Ishikawa (cell line): ENCODE data around the gene METTL22.

Experiments
- EP300 ChIP-seq: IDR thresholded peaks from 2 replicates; pipeline ENCODE4 v1.6.1; 2012; ENCODE audit warnings: borderline replicate concordance
- MAX ChIP-seq: IDR thresholded peaks from 2 replicates; pipeline ENCODE4 v1.6.1; 2012
- REST ChIP-seq: IDR thresholded peaks from 2 replicates; pipeline ENCODE4 v1.6.1; 2012; ENCODE audit warnings: low read depth, mild to moderate bottlenecking
- TCF12 ChIP-seq: IDR thresholded peaks from 2 replicates; pipeline ENCODE4 v1.6.1; 2012; ENCODE audit warnings: low read depth
- USF1 ChIP-seq: IDR thresholded peaks from 2 replicates; pipeline ENCODE4 v1.6.1; 2012
- YY1 ChIP-seq: IDR thresholded peaks from 2 replicates; pipeline ENCODE4 v1.6.1; 2012; ENCODE audit warnings: low read depth

GRCh38 chr16:8623634-8624033 lies 2.1 kb downstream of the METTL22 start:
- TF ChIP-seq YY1: no peak
- TF ChIP-seq TCF12: no peak
- no peak for TF ChIP-seq REST
- no peak for TF ChIP-seq MAX
- TF ChIP-seq EP300: no peak
- no peak for TF ChIP-seq USF1
